IPS DF 4.7 (cell line): ENCODE data around the gene AZIN2.
"Not testable (repeated sequence)": the region's sequence is repeated elsewhere in the genome, so short reads cannot be mapped to it uniquely, and the experiment has no call there.

ENCODE experiments used
- DNase-seq: peaks from one replicate; pipeline ENCODE4 v3.0.0-alpha.2; 2013; ENCODE audit warnings: low spot score; ENCODE audit errors: extremely low read depth

The AZIN2 gene

GRCh38 chr1:33080885-33081553 lies at the start of gene AZIN2:
TSS of gene AZIN2 (plus strand) at chr1:33081153. CDS start at chr1:33082250, 1,097 bp downstream.
- peak; percentile 72 for DNase-seq

GRCh38 chr1:33031506-33031905 lies 49.4 kb upstream of the AZIN2 start:
- DNase-seq, result no peak

GRCh38 chr1:33032126-33032869 lies 48.7 kb upstream of the AZIN2 start:
- DNase-seq, result no peak

- no peak for DNase-seq
Measured at GRCh38 chr1:33036051-33036525, 44.9 kb upstream of the AZIN2 start.

- peak; percentile 93 for DNase-seq
Measured at GRCh38 chr1:33036526-33037503, 44.1 kb upstream of the AZIN2 start, which contains the start of gene AK2. TSS of gene AK2 (minus strand) at chr1:33036883. CDS start at chr1:33036828, 55 bp downstream.

- no peak for DNase-seq
Measured at GRCh38 chr1:33039840-33040239, 41.1 kb upstream of the AZIN2 start.

GRCh38 chr1:33041026-33041425 lies 39.9 kb upstream of the AZIN2 start:
- no peak for DNase-seq

GRCh38 chr1:33042831-33043230 lies 38.1 kb upstream of the AZIN2 start:
- no peak for DNase-seq

- DNase-seq, result no peak
Measured at GRCh38 chr1:33043267-33044092, 37.5 kb upstream of the AZIN2 start.

- DNase-seq, result no peak
Measured at GRCh38 chr1:33045246-33045645, 35.7 kb upstream of the AZIN2 start.

- no peak for DNase-seq
Measured at GRCh38 chr1:33045814-33046213, 35.1 kb upstream of the AZIN2 start.

- DNase-seq, result not testable (repeated sequence)
Measured at GRCh38 chr1:33046234-33046633, 34.7 kb upstream of the AZIN2 start.

GRCh38 chr1:33047290-33047689 lies 33.7 kb upstream of the AZIN2 start:
- DNase-seq, result no peak

- no peak for DNase-seq
Measured at GRCh38 chr1:33047839-33048305, 33.1 kb upstream of the AZIN2 start.

GRCh38 chr1:33048426-33048825 lies 32.5 kb upstream of the AZIN2 start:
- no peak for DNase-seq

- no peak for DNase-seq
Measured at GRCh38 chr1:33049371-33049770, 31.6 kb upstream of the AZIN2 start.

- DNase-seq, result no peak
Measured at GRCh38 chr1:33050221-33051076, 30.5 kb upstream of the AZIN2 start.

- DNase-seq, result peak; percentile 72
Measured at GRCh38 chr1:33055210-33056008, 25.5 kb upstream of the AZIN2 start.

- DNase-seq, result no peak
Measured at GRCh38 chr1:33056426-33056825, 24.5 kb upstream of the AZIN2 start.
